Fibroblast of lung (primary cell): ENCODE data around the gene SORCS2.

Source experiments
- CTCF ChIP-seq, 2 donors: IDR thresholded peaks in 1 of 2; conservative IDR thresholded peaks in 1 of 2; 1 replicate in 1 of 2; 2 replicates in 1 of 2; pipeline ENCODE4 v1.5.1; 2011 to 2012; ENCODE audit warnings: low read length in 2 of 2, control low read depth in 1 of 2, inconsistent platforms in 1 of 2, low read depth in 1 of 2, mild to moderate bottlenecking in 1 of 2
- EZH2 ChIP-seq: IDR thresholded peaks from 2 replicates; pipeline ENCODE4 v1.5.1; 2012; ENCODE audit warnings: low read length, control low read depth, mild to moderate bottlenecking; ENCODE audit errors: missing control alignments

- TF ChIP-seq CTCF (conservative IDR thresholded peaks at IDR 0.05 in 1 of 2, IDR thresholded peaks at IDR 0.05 in 1 of 2; ENCODE audit: low read depth in 1 of 2, low read length in 2 of 2) (no peak), EZH2 (no peak)
Measured at GRCh38 chr4:7150036-7150635, 42.2 kb upstream of the SORCS2 start.
